Stimulated activated CD4-positive, alpha-beta T cell treated with anti-CD3 and anti-CD28 coated beads, Interleukin-15, amount 100 ng/mL, for 1 hour (primary cell): ENCODE results near the gene GREB1.

ENCODE experiments used
- DNase-seq, 2 donors: peaks; one replicate each; pipeline ENCODE4 v3.0.0-alpha.2; 2020; ENCODE audit warnings: low read depth in 1 of 2, low spot score in 1 of 2

Gene GREB1

DNA sequence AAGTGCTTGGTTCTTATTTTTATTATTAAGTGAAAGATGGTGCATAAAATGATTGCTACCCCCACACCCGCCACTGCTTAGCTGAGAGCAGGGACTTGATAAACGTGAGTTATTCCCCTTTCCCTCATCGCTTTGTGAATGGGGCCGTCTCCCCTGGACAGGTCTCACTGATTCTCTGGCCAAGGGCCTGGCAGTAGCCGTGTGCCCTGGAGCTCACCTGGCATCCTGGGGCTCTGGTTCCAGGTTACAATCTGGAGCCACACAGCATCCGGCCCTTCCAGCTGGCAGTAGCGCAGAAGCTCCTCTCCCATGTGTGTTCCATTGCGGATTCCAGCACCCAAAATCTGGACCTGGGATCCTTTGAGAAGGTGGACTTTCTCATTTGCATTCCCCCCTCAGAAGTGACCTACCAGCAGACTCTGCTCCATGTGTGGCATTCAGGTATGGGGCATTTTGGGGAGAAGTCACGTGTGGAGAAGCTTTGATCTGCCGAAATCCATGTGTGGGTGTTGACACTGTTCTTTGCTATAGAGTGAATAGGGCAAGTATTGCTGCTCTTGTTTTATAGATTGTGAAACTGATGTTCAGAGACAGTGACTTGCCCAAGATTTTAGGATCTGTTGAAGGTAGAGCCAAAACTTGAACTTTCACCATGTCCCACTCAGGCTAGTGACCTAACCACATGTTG, 63.8 kb downstream of the GREB1 start:
- DNase-seq: no peak

GRCh38 chr2:11598228-11598731, 64.4 kb downstream of the GREB1 start:
- DNase-seq: no peak

GRCh38 chr2:11602563-11603204, 68.8 kb downstream of the GREB1 start:
- DNase-seq: no peak

DNA sequence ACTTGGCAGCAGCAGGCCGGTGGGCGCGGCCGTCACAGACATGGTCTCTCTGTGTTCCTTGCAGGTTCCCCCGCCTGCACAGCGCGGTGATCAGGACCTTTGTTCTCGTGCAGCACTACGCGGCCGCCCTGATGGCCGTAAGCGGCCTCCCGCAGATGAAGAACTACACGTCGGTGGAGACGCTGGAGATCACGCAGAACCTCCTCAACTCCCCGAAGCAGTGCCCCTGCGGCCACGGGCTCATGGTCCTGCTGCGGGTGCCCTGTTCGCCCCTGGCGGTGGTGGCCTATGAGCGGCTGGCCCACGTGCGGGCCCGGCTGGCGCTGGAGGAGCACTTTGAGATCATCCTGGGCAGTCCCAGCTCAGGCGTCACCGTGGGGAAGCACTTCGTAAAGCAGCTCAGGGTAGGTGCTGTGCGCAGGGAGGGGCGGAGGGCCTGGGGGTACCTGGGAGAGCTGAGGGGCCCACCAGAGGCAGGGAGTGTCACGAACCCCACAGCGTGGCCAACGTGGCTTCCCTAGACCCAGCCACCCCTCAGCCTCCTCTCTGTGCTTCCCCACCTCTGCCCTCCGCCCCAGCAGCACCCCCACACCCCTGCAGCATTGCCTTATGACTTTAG, 76.9 kb downstream of the GREB1 start:
- DNase-seq: no peak

GRCh38 chr2:11611251-11611650, 77.4 kb downstream of the GREB1 start:
- no peak for DNase-seq

DNA sequence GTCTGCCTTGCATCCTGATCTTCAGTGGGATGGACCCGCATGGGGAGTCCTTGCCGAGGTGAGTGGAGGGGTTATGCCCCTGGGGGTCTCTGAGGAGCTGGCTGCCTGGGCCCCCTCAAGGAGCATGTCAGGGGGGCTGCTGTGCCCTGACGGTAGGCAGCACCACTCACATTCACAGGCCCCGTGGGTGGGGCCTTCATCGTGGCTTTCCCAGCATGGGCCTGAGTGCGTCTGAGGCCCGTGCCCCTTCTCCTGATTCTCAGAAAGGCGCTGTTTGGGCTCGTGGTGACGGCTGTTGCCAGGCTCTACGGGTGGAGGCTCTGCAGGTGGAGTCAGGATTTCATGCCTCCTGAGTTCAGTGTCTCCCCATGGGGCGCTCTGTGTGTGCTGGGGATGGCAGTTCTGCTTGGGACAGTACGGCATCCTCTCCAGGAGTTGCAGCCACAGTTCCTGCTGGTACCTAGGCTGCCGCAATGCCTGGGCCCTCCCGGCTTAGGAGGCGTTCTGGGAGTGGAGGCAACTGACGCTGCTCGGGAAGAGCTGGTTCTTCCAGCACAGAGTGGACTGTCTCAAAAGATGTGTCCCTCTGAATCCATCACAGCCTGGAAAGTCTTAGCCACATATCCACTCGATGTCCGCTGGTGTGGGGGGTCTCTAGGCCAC, 78.8 kb downstream of the GREB1 start:
- no peak for DNase-seq

DNA sequence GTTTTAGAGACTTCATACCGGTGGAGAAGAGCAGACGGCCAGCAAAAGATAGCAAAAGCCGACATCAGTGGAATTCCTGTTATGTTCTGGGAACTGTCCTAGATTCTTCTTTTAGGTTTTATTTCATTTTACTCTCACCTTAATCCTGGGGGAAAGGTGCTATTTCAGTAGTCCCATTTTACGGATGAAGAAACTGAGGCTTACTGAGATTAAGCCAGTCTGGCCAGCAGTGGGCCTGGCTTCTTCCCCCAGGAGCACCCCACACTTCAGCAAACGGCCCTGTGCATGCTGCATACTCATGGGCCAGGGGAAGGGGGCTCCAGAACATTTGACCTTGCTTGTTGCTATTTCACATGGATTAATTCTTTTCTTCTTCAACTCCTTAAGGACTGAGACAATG, 79.5 kb downstream of the GREB1 start:
- DNase-seq: no peak

DNA sequence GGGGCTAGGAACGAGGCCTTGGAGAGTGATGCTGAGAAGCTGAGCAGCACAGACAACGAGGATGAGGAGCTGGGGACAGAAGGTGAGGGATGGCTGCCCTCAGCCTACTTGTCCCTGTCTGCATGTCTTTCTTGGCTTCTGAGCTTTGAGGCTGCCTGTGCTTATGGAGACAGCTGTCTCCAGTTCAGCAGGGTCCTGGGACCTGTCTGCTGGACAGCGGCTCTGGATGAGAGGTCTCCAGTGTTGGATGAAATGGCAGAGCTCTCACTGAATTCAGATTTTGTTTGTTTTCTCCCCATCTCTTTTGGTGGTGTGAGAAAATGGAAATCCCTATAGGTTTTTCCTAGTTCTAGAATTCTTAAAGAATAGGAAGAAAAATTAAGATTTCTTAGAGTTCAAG, 81.4 kb downstream of the GREB1 start:
- no peak for DNase-seq

DNA sequence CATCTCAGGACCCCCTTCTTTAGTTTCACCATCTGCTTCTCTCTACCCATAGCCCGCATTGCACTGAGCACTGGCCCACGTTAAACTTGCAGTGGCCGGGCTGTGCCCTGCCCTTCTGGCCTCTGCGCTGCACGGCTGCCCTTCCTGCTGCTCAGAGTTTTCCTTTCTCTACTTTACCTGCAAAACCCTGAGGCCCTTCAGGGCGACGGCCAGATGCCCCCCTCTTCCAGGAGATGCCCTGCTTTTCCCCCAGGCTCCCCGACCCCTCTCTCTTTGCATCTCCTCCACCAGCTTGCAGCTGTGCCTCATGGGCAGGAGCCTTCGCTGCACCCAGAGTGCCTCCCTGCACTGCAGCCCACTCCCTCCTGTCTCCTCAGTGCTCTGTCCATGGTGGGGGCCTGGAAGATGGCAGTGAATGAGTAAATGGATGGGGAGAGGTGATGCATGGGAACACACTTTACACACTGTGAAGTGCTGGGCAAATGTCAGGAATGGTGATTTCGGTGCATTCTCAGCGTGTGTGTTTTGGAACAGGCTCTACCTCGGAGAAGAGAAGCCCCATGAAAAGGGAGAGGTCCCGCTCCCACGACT, 82.3 kb downstream of the GREB1 start:
- DNase-seq: no peak

DNA sequence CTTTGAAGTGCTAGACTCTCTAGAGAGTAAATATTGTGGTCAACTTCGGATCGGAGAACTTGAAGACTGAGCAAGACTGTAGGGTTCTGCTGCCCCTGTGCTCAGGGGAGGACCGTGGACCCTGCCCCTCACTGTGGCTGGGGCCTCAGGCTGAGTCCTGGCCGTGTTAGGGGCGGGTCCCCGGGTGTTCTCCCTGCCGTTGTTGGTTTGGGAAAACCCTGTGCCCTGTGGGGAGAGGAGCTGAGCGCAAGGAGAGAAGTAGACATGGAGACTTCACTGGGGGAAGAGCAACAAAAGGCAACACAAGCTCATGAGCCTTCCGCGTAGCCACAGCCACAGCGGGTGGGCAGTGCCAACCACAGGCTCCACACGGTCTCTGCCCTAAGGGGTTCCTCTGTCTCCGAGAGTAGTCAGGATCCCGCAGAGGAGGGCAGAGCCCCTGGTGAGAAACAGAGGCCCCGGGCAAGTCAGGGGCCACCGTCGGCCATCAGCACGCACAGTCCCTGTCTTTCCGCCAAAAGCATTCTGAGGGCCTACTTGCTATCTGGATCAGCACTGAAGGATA, 83.1 kb downstream of the GREB1 start:
- DNase-seq: no peak

DNA sequence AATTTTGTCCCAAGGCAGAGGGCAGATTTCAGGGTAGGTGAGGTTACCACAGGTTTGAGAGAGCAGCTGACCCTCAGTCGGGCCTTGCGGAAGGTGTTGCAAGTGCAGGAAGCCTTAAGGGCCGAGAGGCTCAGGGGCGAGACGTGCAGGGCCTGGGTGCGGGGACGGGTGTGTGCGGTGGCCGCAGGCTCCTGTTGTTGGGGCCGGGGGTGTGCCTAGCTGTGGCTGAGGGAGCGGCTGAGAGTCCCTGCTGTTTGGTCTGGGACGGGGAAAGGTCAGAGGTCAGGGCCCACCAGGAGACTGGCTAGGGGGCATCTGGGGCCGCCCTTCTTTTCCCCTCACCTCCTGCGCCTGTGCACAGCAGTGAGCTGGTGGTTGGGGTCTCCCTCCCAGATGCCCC, 83.7 kb downstream of the GREB1 start:
- no peak for DNase-seq

DNA sequence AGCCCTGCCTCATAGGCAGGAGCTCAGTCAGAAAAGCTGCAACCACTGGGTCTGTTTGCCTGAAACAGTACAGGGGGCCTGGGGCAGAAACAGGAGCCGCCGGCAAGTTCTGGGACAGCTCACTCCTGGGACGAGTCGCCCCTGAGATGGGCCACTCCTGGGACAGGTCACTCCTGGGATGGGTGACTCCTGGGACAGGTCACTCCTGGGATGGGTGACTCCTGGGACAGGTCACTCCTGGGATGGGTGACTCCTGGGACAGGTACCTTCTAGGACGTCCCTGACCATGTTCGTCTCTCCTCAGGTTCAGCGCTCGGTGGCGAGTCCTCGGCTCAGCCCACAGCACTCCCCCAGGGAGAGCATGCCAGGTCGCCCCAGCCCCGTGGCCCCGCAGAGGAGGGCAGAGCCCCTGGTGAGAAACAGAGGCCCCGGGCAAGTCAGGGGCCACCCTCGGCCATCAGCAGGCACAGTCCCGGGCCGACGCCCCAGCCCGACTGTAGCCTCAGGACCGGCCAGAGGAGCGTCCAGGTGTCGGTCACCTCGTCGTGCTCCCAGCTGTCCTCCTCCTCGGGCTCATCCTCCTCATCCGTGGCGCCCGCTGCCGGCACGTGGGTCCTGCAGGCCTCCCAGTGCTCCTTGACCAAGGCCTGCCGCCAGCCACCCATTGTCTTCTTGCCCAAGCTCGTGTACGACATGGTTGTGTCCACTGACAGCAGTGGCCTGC, 84.3 kb downstream of the GREB1 start:
- DNase-seq: no peak

DNA sequence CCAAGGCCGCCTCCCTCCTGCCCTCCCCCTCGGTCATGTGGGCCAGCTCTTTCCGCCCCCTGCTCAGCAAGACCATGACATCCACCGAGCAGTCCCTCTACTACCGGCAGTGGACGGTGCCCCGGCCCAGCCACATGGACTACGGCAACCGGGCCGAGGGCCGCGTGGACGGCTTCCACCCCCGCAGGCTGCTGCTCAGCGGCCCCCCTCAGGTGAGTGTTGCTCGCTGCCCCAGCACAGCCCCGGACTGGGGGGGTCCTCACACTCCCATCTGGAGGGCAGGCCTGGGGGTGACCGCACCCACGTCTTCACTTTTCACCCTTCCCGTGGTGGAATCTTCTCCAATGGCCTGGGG, 84.8 kb downstream of the GREB1 start:
- no peak for DNase-seq

GRCh38 chr2:11621410-11621809, 87.6 kb downstream of the GREB1 start:
- DNase-seq: no peak

DNA sequence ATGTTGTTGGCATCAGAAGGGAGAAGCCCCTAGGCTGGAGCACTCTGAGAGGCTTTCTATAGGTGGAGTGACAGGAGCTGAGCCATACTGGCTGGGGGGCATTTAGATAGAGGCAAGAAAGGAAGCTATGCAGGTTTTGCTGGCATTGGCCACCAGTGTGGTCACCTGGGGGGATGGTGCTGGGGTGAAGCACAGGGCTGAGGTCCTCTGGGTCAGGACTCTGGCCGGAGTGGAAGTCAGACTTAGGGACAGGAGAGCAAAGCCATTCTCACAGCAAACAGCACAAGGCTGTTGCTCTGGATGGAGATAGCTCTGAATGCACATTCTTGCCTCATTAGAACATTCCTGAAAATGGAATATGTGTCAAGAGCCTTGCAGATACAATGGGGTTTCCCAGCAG, 88.8 kb downstream of the GREB1 start:
- DNase-seq: no peak

GRCh38 chr2:11624893-11625292, 91.0 kb downstream of the GREB1 start:
- no peak for DNase-seq

DNA sequence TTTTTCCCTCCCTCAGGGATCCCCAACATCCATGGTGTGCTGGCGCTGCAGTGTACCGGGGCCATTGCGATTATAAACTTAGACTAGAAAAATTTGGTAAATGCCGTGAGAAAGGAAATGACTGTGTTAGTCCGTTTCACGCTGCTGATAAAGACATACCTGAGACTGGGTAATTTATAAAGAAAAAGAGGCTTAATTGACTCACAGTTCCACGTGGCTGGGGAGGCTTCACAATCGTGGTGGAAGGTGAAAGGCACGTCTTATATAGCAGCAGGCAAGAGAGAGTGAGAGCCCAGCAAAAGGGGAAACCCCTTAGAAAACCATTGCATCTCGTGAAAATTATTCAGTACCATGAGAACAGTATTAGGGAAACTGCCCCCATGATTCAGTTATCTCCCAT, 91.8 kb downstream of the GREB1 start:
- DNase-seq: no peak

DNA sequence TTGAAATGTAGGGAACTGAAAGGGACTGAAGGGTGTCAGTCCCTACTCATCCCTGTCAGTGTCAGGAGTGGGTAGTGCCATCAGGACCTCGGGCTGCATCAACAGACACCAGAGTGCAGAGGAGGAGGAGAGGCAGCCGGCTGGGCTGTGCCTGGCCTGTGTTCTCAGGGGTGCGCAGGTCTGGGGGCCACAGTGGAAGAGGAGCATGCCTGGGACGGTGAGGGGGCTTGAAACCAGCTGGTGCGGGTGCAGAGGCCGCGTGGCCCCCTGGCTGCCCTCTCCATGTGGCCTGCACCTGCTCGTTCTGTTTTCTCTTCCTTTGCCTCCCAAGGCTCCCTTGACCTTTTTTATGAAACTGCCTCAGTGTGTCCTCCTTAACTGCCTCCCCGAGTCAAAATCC, 94.8 kb downstream of the GREB1 start:
- DNase-seq: no peak

- DNase-seq: no peak
Measured at GRCh38 chr2:11629215-11629614, 95.4 kb downstream of the GREB1 start.

DNA sequence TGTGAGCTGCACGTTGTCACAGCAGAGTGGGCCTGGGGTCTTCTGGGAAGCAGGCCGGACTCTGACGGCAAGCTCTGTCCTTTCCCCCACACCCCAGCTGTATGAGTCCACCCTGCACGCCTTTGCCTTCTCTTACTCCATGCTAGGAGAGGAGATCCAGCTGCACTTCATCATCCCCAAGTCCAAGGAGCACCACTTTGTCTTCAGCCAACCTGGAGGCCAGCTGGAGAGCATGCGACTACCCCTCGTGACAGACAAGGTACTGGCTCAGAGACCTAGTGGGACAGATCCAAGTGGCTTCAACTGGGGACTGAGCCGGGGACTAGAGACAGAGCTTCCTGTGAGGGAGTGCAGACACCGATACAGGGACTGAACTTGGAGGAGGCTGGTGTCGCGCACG, 96.0 kb downstream of the GREB1 start:
- no peak for DNase-seq

- DNase-seq: no peak
Measured at GRCh38 chr2:11630855-11631254, 97.0 kb downstream of the GREB1 start.
